GM18511 (cell line): ENCODE data around the gene NIPBL.
"Not testable (repeated sequence)": the region's sequence is repeated elsewhere in the genome, so short reads cannot be mapped to it uniquely, and the experiment has no call there.

Experiments used
- ATAC-seq: cut with Tn5 transposase; IDR thresholded peaks from one replicate; pipeline ENCODE4 v1.9.1; 2021; ENCODE audit warnings: mild to moderate bottlenecking, moderate library complexity; ENCODE audit not compliant: unreplicated experiment

NIPBL gene

GRCh38 chr5:36900283-36900682, 23.7 kb downstream of the NIPBL start:
- no peak for ATAC-seq

- not testable (repeated sequence) for ATAC-seq
These were observed 24.5 kb downstream of the NIPBL start for GRCh38 chr5:36901077-36901476.

GRCh38 chr5:36901856-36902255, 25.3 kb downstream of the NIPBL start:
- ATAC-seq: no peak

GRCh38 chr5:36902353-36902752, 25.8 kb downstream of the NIPBL start:
- ATAC-seq: no peak

- no peak for ATAC-seq
These were observed 28.1 kb downstream of the NIPBL start for GRCh38 chr5:36904677-36905076.

- peak; percentile 71 for ATAC-seq
These were observed 32.1 kb downstream of the NIPBL start for GRCh38 chr5:36908544-36909260.

GRCh38 chr5:36915653-36916052, 39.1 kb downstream of the NIPBL start:
- no peak for ATAC-seq

GRCh38 chr5:36916614-36917013, 40.0 kb downstream of the NIPBL start:
- ATAC-seq: not testable (repeated sequence)

GRCh38 chr5:36917358-36917757, 40.8 kb downstream of the NIPBL start:
- not testable (repeated sequence) for ATAC-seq

GRCh38 chr5:36919238-36919637, 42.7 kb downstream of the NIPBL start:
- ATAC-seq: no peak

- no peak for ATAC-seq
These were observed 43.1 kb downstream of the NIPBL start for GRCh38 chr5:36919650-36920049.

GRCh38 chr5:36928947-36929346, 52.4 kb downstream of the NIPBL start:
- no peak for ATAC-seq

GRCh38 chr5:36929438-36929837, 52.9 kb downstream of the NIPBL start:
- ATAC-seq: no peak

GRCh38 chr5:36932056-36932455, 55.5 kb downstream of the NIPBL start:
- no peak for ATAC-seq

GRCh38 chr5:36932699-36933098, 56.1 kb downstream of the NIPBL start:
- ATAC-seq: no peak

- no peak for ATAC-seq
These were observed 58.3 kb downstream of the NIPBL start for GRCh38 chr5:36934740-36935356.

- ATAC-seq: no peak
These were observed 59.2 kb downstream of the NIPBL start for GRCh38 chr5:36935805-36936204.

- ATAC-seq: no peak
These were observed 59.7 kb downstream of the NIPBL start for GRCh38 chr5:36936309-36936708.

GRCh38 chr5:36938129-36938528, 61.6 kb downstream of the NIPBL start:
- ATAC-seq: no peak

GRCh38 chr5:36939969-36940858, 63.6 kb downstream of the NIPBL start:
- ATAC-seq: no peak

GRCh38 chr5:36943584-36943983, 67.0 kb downstream of the NIPBL start:
- no peak for ATAC-seq

- ATAC-seq: no peak
These were observed 67.5 kb downstream of the NIPBL start for GRCh38 chr5:36944024-36944423.
